Stimulated activated naive CD4-positive, alpha-beta T cell treated with Interleukin-2 at 50 U/mL for 16 hours (primary cell): ENCODE results near the gene KLRG1.

Experiments used
- DNase-seq: peaks from one replicate; lab custom pipeline; 2025; lab: John Stamatoyannopoulos, UW

The KLRG1 gene

DNA sequence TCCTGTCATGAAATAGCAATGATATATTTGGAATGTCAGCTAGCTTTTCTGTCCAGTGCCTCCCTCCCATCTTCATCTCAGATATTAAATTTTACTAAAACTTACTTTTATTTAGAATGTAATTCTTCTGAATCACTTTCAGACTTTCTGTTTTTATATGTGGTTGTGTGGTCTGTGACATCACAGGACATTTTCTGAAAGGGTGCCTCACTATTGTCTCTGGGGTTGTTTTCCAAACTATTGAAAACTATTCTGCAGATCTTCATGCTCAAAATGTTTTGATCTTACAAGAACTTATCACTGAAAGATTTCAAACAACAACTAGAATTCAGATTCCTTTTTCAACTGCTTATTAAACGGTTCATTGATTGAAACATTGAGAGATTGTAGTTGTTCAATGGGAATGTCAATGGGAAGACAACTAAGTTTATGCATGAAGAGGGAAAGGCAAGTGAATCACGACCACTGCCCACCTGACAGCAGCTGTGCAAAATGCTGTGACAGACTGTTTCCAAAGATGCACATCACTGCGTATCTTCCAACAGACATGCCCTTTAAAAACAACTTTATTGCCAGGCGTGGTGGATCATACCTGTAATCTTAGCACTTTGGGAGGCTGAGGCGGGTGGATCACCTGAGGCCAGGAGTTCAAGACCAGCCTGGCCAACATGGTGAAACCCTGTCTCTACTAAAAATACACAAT lies 51.3 kb downstream of the KLRG1 start:
- no peak for DNase-seq

GRCh38 chr12:9041321-9041720 lies 52.0 kb downstream of the KLRG1 start:
- no peak for DNase-seq

DNA sequence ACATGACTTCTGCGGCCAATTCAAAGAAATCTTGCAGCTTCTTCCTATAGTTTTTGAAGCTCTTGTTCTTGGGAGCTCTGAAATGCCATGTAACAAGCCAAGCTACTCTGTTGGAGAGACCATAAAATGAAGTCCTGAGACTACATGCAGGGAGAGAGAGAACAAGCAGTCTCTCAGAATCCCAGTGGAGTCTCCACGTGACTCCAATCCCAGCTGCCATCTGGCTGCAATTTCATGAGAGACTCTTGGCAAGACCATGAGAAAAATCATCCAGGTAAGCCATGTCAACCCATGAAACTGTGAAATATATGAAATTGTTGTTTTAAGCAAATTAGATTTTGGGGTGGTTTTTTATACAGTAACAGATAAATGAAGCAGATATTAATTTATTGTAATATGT lies 54.4 kb downstream of the KLRG1 start:
- no peak for DNase-seq

- DNase-seq: no peak
Measured at GRCh38 chr12:9047105-9047504, 57.8 kb downstream of the KLRG1 start.

- no peak for DNase-seq
Measured at GRCh38 chr12:9048930-9049329, 59.6 kb downstream of the KLRG1 start.

DNA sequence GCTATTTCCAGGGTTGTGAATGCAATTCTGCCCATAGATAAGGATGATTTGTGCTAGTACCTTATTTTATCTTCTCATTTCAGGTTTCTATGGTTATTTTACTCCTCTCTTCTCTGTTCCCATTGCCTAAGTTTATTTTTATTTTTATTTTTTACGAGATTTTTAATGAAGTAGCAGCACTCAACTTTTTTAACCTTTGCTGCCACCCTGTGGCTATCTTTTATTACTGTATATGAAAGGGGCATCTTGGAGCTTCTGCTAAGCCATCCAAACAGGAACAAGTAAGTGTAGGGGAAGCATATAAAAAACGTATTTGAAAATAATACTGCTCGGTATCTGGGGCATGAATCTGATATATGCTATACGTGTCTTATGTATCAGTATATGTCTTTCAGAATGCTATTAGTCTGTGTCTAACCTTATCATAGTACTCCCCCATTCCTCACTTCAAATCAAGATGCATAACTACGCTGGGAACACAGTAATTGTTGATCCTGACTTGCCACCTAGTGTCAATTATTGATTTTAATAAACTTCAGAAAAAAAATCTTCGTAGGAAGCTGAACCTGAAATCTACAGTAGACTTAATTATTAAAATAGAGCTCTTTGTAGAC lies 60.3 kb downstream of the KLRG1 start:
- DNase-seq: no peak

GRCh38 chr12:9050521-9051157 lies 61.3 kb downstream of the KLRG1 start:
- DNase-seq: no peak

DNA sequence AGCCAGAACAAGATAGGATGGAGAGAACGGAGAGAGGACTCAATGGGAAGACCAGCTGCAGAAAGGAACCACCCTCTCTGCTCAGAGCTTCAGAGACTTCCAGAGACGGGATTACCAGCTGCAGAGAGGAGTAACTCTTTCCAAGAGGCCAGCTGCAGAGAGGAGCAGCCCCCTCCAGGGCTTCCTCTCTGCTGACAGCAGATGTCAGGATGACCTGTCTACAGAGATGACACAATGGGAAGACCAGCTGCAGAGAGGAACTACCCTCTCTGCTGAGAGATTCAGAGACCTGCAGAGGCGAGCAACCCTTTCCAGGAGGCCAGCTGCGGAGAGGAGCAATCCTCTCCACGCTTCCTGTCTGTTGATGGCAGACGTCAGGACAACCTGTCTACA lies 61.8 kb downstream of the KLRG1 start:
- no peak for DNase-seq

DNA sequence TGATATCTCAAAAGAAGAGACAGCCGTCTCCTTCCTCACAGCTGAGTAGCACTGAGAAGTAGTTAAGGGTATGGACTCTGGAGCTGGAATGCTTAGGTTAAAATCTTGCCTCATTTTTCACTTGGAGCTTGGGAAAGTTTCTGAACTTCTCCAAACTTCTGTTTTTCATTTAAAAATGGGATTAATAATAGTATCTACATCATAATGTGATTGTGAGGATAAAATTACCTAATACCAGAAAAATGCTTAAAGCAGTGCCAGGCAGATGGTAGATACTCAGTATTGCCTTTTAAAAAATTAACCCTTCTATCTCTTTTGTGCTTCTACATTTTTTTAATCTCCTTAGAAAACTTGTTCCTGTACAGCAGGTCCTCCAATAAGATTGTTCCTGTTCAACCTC lies 63.3 kb downstream of the KLRG1 start:
- no peak for DNase-seq
